Loucy (cell line): ENCODE results near the gene ANKRD65.

Experiments
- CTCF ChIP-seq: fragments of 200-600 bp; sonication (generic); conservative IDR thresholded peaks from 2 replicates; pipeline ENCODE4 v1.5.1; 2014; ENCODE audit warnings: mild to moderate bottlenecking, antibody characterized with exemption, low read length
- EZH2phosphoT487 ChIP-seq: fragments of 200-600 bp; IDR thresholded peaks from 2 replicates; pipeline ENCODE4 v1.6.1; 2018; ENCODE audit warnings: antibody characterized with exemption, mild to moderate bottlenecking, moderate library complexity, borderline replicate concordance

DNA sequence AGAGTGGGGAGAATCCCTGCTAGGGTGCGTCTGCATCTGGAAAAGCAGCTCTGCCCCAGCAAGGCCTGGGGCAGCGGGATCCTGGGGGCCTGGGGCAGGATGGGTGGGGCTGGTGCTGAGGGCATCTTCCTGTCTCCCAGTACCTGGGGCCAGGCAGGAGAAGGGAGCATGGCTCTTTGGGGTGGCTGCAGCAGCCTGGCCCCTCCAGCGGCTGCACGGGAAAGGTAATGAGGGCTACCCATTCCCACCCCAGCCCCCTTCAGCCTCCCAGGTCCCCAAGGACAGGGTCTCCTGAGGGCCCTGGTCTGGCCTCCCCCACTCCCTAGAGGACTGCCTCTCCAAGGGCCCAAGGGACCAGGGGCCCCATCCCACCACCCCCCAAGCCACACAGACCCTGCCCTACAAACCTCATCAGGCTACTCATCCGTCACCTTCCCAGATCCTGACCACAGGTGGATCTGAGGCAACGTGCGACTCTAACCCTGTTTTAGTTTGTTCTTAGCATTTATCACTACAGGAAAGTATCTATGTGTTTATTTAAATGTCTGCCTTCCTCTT, 910 bp upstream of the ANKRD65 start:
- no peak for TF ChIP-seq CTCF
- no peak for TF ChIP-seq EZH2phosphoT487
